HEK293 (cell line): ENCODE results near the gene SENP7.

Experiments used
- CTCF ChIA-PET: fragments of 350-600 bp; formaldehyde crosslinking; extraction: SDS; loops from one replicate; lab custom pipeline; 2021; ENCODE audit warnings: antibody characterized with exemption; lab: Yijun Ruan, JAX
- POLR2A ChIA-PET: fragments of 300-600 bp; formaldehyde crosslinking; extraction: SDS; loops from one replicate; lab custom pipeline; 2020; ENCODE audit warnings: antibody characterized with exemption, inconsistent platforms; lab: Yijun Ruan, JAX
- H3K27ac ChIP-seq: fragments of 200-500 bp; sonication (Bioruptor generic); 2 replicates; pipeline ENCODE4 v1.5.1; 2014; ENCODE audit warnings: low read depth, low read length, control low read depth, inconsistent platforms; ENCODE audit errors: extremely low read depth
- H3K36me3 ChIP-seq, 2 experiments: fragments of 200-500 bp in 1 of 2; sonication (Bioruptor generic) in 1 of 2; 1 replicate in 1 of 2; 2 replicates in 1 of 2; pipeline ENCODE4 v1.5.1; 2014 to 2017; ENCODE audit warnings: inconsistent platforms in 2 of 2, low read length in 2 of 2; ENCODE audit not compliant: control insufficient read depth in 2 of 2, insufficient read depth in 1 of 2
- H3K4me1 ChIP-seq: fragments of 200-500 bp; sonication (Bioruptor generic); 2 replicates; pipeline ENCODE4 v1.5.1; 2014; ENCODE audit warnings: mild to moderate bottlenecking, low read length, inconsistent platforms; ENCODE audit not compliant: control insufficient read depth, insufficient read depth
- H3K4me3 ChIP-seq: 2 replicates; pipeline ENCODE4 v1.5.1; 2011; ENCODE audit warnings: low read depth, mild to moderate bottlenecking, control low read depth, low read length, moderate library complexity
- H3K9me3 ChIP-seq: fragments of 200-500 bp; sonication (Bioruptor generic); 2 replicates; pipeline ENCODE4 v1.5.1; 2014; ENCODE audit warnings: low read depth, low read length, inconsistent platforms; ENCODE audit not compliant: control insufficient read depth, insufficient read depth
- CTCF ChIP-seq: fragments of 450-650 bp; formaldehyde crosslinking; IDR thresholded peaks from 2 replicates; pipeline ENCODE4 v1.5.1; 2016; ENCODE audit warnings: missing biosample characterization, missing genetic modification characterization
- MYNN ChIP-seq: fragments of 450-650 bp; formaldehyde crosslinking; IDR thresholded peaks from 2 replicates; pipeline ENCODE4 v1.5.1; 2016; ENCODE audit warnings: missing biosample characterization, missing genetic modification characterization, borderline replicate concordance
- SETDB1 ChIP-seq: IDR thresholded peaks from one replicate; pipeline ENCODE4 v1.6.1; 2017; ENCODE audit warnings: mild to moderate bottlenecking, low read length, moderate library complexity, mixed read lengths; ENCODE audit not compliant: insufficient read length
- ZBTB10 ChIP-seq: fragments of 450-650 bp; formaldehyde crosslinking; IDR thresholded peaks from 2 replicates; pipeline ENCODE4 v1.5.1; 2016; ENCODE audit warnings: missing biosample characterization, missing genetic modification characterization
- ZFHX2 ChIP-seq: fragments of 450-650 bp; formaldehyde crosslinking; conservative IDR thresholded peaks from 2 replicates; pipeline ENCODE4 v1.5.1; 2016; ENCODE audit warnings: missing biosample characterization, missing genetic modification characterization
- ZNF112 ChIP-seq: fragments of 450-650 bp; formaldehyde crosslinking; IDR thresholded peaks from 2 replicates; pipeline ENCODE4 v1.5.0; 2017; ENCODE audit warnings: missing biosample characterization, missing genetic modification characterization
- ZNF335 ChIP-seq: fragments of 450-650 bp; formaldehyde crosslinking; conservative IDR thresholded peaks from 2 replicates; pipeline ENCODE4 v1.5.1; 2016; ENCODE audit warnings: missing biosample characterization, missing genetic modification characterization
- ZNF366 ChIP-seq: fragments of 450-650 bp; formaldehyde crosslinking; conservative IDR thresholded peaks from 2 replicates; pipeline ENCODE4 v1.5.1; 2016; ENCODE audit warnings: missing biosample characterization, missing genetic modification characterization
- ZNF433 ChIP-seq: fragments of 450-650 bp; formaldehyde crosslinking; IDR thresholded peaks from 2 replicates; pipeline ENCODE4 v1.5.1; 2016; ENCODE audit warnings: missing biosample characterization, missing genetic modification characterization, low read depth
- ZNF654 ChIP-seq: fragments of 450-650 bp; formaldehyde crosslinking; IDR thresholded peaks from 2 replicates; pipeline ENCODE4 v1.5.1; 2016; ENCODE audit warnings: low read depth, missing biosample characterization, missing genetic modification characterization
- ZNF660 ChIP-seq: fragments of 450-650 bp; IDR thresholded peaks from 2 replicates; pipeline ENCODE4 v1.5.1; 2018; ENCODE audit warnings: missing biosample characterization, mild to moderate bottlenecking, missing genetic modification characterization
- ZNF701 ChIP-seq: fragments of 450-650 bp; formaldehyde crosslinking; IDR thresholded peaks from 2 replicates; pipeline ENCODE4 v1.5.1; 2016; ENCODE audit warnings: missing biosample characterization, missing genetic modification characterization
- ZNF76 ChIP-seq: fragments of 450-650 bp; formaldehyde crosslinking; IDR thresholded peaks from 2 replicates; pipeline ENCODE4; 2016; ENCODE audit warnings: low read depth, missing biosample characterization, missing genetic modification characterization, borderline replicate concordance
- ZNF768 ChIP-seq: fragments of 450-650 bp; formaldehyde crosslinking; IDR thresholded peaks from 2 replicates; pipeline ENCODE4 v1.5.1; 2018; ENCODE audit warnings: missing biosample characterization, mild to moderate bottlenecking, missing genetic modification characterization
- TF ChIP-seq, protein P1 (sequence below): fragments of 450-650 bp; formaldehyde crosslinking; IDR thresholded peaks from 2 replicates; pipeline ENCODE4 v1.5.1; 2016; ENCODE audit warnings: missing biosample characterization, missing genetic modification characterization, low read depth
- TF ChIP-seq, protein P2 (sequence below): fragments of 450-650 bp; formaldehyde crosslinking; IDR thresholded peaks from 2 replicates; pipeline ENCODE4 v1.5.1; 2017; ENCODE audit warnings: missing biosample characterization, mild to moderate bottlenecking, missing genetic modification characterization, moderate library complexity
- TF ChIP-seq, protein P3 (sequence below): fragments of 450-650 bp; formaldehyde crosslinking; IDR thresholded peaks from 2 replicates; pipeline ENCODE4 v1.5.1; 2016; ENCODE audit warnings: missing biosample characterization, missing genetic modification characterization

The SENP7 gene

GRCh38 chr3:101375586-101375985, 137.4 kb downstream of the SENP7 start:
- CTCF ChIA-PET: no interaction called here
- peaks cover 0 to 4% of the 10 kb centered on the region in 2 experiments; a peak in 1 of 3 replicates for H3K36me3 ChIP-seq
- H3K4me1 ChIP-seq: no peaks in the 10 kb centered on the region
- no peak overlapping the region for H3K27ac ChIP-seq
- POLR2A ChIA-PET: no interaction called here
- no peak overlapping the region for H3K4me3 ChIP-seq
- TF ChIP-seq, protein P1, sequence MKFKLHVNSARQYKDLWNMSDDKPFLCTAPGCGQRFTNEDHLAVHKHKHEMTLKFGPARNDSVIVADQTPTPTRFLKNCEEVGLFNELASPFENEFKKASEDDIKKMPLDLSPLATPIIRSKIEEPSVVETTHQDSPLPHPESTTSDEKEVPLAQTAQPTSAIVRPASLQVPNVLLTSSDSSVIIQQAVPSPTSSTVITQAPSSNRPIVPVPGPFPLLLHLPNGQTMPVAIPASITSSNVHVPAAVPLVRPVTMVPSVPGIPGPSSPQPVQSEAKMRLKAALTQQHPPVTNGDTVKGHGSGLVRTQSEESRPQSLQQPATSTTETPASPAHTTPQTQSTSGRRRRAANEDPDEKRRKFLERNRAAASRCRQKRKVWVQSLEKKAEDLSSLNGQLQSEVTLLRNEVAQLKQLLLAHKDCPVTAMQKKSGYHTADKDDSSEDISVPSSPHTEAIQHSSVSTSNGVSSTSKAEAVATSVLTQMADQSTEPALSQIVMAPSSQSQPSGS (tag by site-specific recombination): no peak
- TF ChIP-seq ZNF366 (tag by site-specific recombination) (no peak), SETDB1 (no peak), ZBTB10 (no peak), ZNF654 (tag by site-specific recombination) (no peak), ZNF660 (tag by site-specific recombination) (no peak), ZNF112 (tag by site-specific recombination) (no peak), ZNF701 (tag by site-specific recombination) (no peak), ZFHX2 (tag by site-specific recombination) (no peak), MYNN (tag by site-specific recombination) (no peak), ZNF76 (tag by site-specific recombination) (no peak), ZNF768 (no peak)
- no peaks in the 10 kb centered on the region for H3K9me3 ChIP-seq

- ChIA-PET POLR2A (no interaction called here), CTCF (no interaction called here)
- 0 out of 2 replicates have a peak, but pooled peaks have one; percentile 22 for TF ChIP-seq ZNF335 (tag by site-specific recombination)
- TF ChIP-seq, protein P2, sequence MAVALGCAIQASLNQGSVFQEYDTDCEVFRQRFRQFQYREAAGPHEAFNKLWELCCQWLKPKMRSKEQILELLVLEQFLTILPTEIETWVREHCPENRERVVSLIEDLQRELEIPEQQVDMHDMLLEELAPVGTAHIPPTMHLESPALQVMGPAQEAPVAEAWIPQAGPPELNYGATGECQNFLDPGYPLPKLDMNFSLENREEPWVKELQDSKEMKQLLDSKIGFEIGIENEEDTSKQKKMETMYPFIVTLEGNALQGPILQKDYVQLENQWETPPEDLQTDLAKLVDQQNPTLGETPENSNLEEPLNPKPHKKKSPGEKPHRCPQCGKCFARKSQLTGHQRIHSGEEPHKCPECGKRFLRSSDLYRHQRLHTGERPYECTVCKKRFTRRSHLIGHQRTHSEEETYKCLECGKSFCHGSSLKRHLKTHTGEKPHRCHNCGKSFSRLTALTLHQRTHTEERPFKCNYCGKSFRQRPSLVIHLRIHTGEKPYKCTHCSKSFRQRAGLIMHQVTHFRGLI (tag by site-specific recombination): 0 out of 2 replicates have a peak, but pooled peaks have one; percentile 42
- no peak for TF ChIP-seq ZNF433 (tag by site-specific recombination)
- Histone ChIP-seq H3K36me3 (peaks cover 0 to 9% of the 10 kb centered on the region in 2 experiments; a peak in 1 of 3 replicates), H3K9me3 (no peaks in the 10 kb centered on the region), H3K4me1 (no peaks in the 10 kb centered on the region), H3K27ac (no peak overlapping the region), H3K4me3 (no peak overlapping the region)
Observed at GRCh38 chr3:101362406-101362805, 150.6 kb downstream of the SENP7 start.

DNA sequence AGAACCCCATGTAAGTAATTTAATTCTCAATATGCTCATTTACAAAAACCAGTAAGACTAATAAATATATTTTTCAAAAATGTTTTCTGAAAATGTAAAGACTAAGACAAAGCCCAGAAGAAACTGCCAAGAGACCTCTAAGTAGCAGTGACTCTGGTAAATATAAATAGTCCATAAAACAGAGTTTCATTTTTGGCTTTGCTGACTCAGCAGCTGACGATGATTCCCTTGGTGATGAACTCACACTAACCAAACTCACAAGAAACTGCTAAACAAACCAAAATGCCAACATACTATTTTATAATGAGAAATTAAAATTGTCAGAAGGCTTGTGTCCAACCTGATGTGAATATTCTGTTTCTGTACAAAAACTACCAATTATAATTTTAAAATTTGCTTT, 161.2 kb downstream of the SENP7 start:
- no peak overlapping the region for H3K27ac ChIP-seq
- no peak overlapping the region for H3K4me3 ChIP-seq
- ChIA-PET POLR2A (no interaction called here), CTCF (no interaction called here)
- H3K36me3 ChIP-seq: peaks cover 0 to 3% of the 10 kb centered on the region in 2 experiments; a peak in 1 of 3 replicates
- no peaks in the 10 kb centered on the region for H3K4me1 ChIP-seq
- TF ChIP-seq, protein P3, sequence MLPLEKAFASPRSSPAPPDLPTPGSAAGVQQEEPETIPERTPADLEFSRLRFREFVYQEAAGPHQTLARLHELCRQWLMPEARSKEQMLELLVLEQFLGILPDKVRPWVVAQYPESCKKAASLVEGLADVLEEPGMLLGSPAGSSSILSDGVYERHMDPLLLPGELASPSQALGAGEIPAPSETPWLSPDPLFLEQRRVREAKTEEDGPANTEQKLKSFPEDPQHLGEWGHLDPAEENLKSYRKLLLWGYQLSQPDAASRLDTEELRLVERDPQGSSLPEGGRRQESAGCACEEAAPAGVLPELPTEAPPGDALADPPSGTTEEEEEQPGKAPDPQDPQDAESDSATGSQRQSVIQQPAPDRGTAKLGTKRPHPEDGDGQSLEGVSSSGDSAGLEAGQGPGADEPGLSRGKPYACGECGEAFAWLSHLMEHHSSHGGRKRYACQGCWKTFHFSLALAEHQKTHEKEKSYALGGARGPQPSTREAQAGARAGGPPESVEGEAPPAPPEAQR (tag by site-specific recombination): no peak
- TF ChIP-seq ZNF654 (tag by site-specific recombination): no peak
- no peak for TF ChIP-seq CTCF (tag by site-specific recombination)
- no peaks in the 10 kb centered on the region for H3K9me3 ChIP-seq
